Astrocyte (in vitro differentiated cells and primary cell): ENCODE measurements around the gene TST.

Experiments used
- EZH2 ChIP-seq: IDR thresholded peaks from 2 replicates; pipeline ENCODE4 v1.6.1; 2012; ENCODE audit warnings: mild to moderate bottlenecking, low read length, inconsistent platforms; ENCODE audit not compliant: insufficient read depth
- TF ChIP-seq, protein P1 (sequence below): IDR thresholded peaks from 2 replicates; pipeline ENCODE4 v1.5.1; 2011; ENCODE audit warnings: low read depth, mild to moderate bottlenecking, inconsistent platforms, low read length, moderate library complexity; ENCODE audit not compliant: insufficient read depth

DNA sequence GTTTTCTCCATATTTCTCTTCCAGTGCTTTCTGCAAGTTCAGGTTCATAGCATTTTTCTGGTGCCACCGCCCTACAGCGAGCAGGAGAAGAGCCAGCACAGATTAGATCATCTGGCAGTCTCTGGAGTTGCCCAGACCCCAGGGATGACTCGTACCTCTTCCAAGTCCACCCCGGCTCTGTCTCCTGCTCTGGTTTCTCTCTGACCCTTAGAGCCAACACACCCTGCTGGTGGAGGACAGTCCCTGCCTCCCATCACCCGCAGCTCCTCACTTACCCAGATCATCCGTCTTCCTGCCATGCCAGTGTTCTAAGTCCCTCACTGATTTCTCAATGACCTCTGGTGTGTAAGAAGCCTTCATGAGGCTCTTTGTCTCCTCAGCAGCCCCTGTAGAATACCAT is 28.0 kb downstream of the TST start:
- TF ChIP-seq, protein P1, sequence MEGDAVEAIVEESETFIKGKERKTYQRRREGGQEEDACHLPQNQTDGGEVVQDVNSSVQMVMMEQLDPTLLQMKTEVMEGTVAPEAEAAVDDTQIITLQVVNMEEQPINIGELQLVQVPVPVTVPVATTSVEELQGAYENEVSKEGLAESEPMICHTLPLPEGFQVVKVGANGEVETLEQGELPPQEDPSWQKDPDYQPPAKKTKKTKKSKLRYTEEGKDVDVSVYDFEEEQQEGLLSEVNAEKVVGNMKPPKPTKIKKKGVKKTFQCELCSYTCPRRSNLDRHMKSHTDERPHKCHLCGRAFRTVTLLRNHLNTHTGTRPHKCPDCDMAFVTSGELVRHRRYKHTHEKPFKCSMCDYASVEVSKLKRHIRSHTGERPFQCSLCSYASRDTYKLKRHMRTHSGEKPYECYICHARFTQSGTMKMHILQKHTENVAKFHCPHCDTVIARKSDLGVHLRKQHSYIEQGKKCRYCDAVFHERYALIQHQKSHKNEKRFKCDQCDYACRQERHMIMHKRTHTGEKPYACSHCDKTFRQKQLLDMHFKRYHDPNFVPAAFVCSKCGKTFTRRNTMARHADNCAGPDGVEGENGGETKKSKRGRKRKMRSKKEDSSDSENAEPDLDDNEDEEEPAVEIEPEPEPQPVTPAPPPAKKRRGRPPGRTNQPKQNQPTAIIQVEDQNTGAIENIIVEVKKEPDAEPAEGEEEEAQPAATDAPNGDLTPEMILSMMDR, result no peak
- no peak for TF ChIP-seq EZH2
